ENCODE measurements around the gene LTBP2. TPM values are rescaled to one million over a fixed set of nuclear protein-coding genes. Genes with fewer than 3 reads are reported as not detected.

LTBP2 gene
- total and polyA plus RNA-seq, 2 of the 8 experiments (the other 6 are each of a cell fraction or from before 2014, with no cell fraction given) = 0.48 to 0.89 TPM

- Histone ChIP-seq H2BK120ac (replicated peaks; ENCODE audit: low read depth, low read length) (no peak overlapping the region), H3K79me1 (ENCODE audit: low read depth, low read length) (no peaks in the 10 kb centered on the region), H4K8ac (ENCODE audit: extremely low read depth, insufficient read depth, low read length) (no peak overlapping the region), H4K20me1 (replicated peaks in 1 of 2; ENCODE audit: control insufficient read depth in 1 of 2, insufficient read depth in 2 of 2, low read length in 2 of 2) (no peaks in the 10 kb centered on the region), H2AFZ (ENCODE audit: low read length) (no peak overlapping the region), H3K23me2 (ENCODE audit: low read depth, low read length) (no peaks in the 10 kb centered on the region), H3K36me3 (ENCODE audit: control insufficient read depth in 2 of 4, insufficient read depth in 4 of 4, low read length in 3 of 4) (no peaks in the 10 kb centered on the region), H3K9ac (replicated peaks in 1 of 4; ENCODE audit: extremely low read depth in 1 of 4, low read depth in 3 of 4, low read length in 3 of 4) (no peak overlapping the region), H3K27ac (ENCODE audit: low read depth, low read length) (no peak overlapping the region), H3K4me1 (replicated peaks in 1 of 4; ENCODE audit: control insufficient read depth in 3 of 4, insufficient read depth in 4 of 4, low read length in 3 of 4) (0 out of 7 replicates have a peak, but pooled peaks cover 0 to 2% (median 0%) of the 10 kb centered on the region in 4 experiments), H3K18ac (ENCODE audit: extremely low read depth, low read length) (no peak overlapping the region), H3K79me2 (ENCODE audit: control insufficient read depth in 1 of 2, insufficient read depth in 2 of 2, low read length in 2 of 2) (no peaks in the 10 kb centered on the region), H3K23ac (ENCODE audit: insufficient read length) (no peak overlapping the region), H3K4me2 (ENCODE audit: insufficient read depth in 1 of 2, low read depth in 2 of 2, low read length in 2 of 2) (no peak overlapping the region), H2BK15ac (ENCODE audit: low read length) (no peak overlapping the region), H3K4me3 (ENCODE audit: extremely low read depth in 1 of 4, insufficient read depth in 2 of 4, low read depth in 3 of 4, low read length in 4 of 4) (no peak overlapping the region), H3K9me3 (ENCODE audit: insufficient read depth in 2 of 2, low read depth in 1 of 2, low read length in 1 of 2) (no peaks in the 10 kb centered on the region), H3K56ac (replicated peaks; ENCODE audit: insufficient read length, low read depth, low read length) (no peak overlapping the region), H2BK12ac (ENCODE audit: low read depth, low read length) (no peak overlapping the region), H3K27me3 (replicated peaks in 1 of 4; ENCODE audit: control insufficient read depth in 3 of 4, extremely low read depth in 1 of 4, insufficient read depth in 3 of 4, low read length in 3 of 4) (no peaks in the 10 kb centered on the region), H2BK20ac (ENCODE audit: low read length) (no peak overlapping the region), H4K91ac (replicated peaks; ENCODE audit: insufficient read length, low read length) (no peak overlapping the region), H3K14ac (ENCODE audit: insufficient read length) (no peak overlapping the region), H2BK5ac (ENCODE audit: low read depth, low read length) (no peak overlapping the region; the same call in 1 of the 2 replicates), H3K4ac (replicated peaks; ENCODE audit: insufficient read length, low read depth, low read length) (no peak overlapping the region), H2AK5ac (ENCODE audit: low read depth, low read length) (no peak overlapping the region), H4K5ac (ENCODE audit: insufficient read length, low read depth, low read length) (no peak overlapping the region)
- FAIRE-seq (no peak), DNase-seq (ENCODE audit: low read depth in 1 of 2, low spot score in 2 of 2) (no peak)
- CTCF ChIA-PET (ENCODE audit: partially characterized antibody) = interaction anchor here (1.1 to 20.0 kb wide), 5 partner anchors 11 to 78 kb away, joined by 3 to 176 read pairs (median 10); partner anchors contain the start of gene LTBP2
- WGBS, 2 experiments (ENCODE audit: extremely low coverage in 1 of 2, insufficient coverage in 1 of 2, insufficient read length in 1 of 2, insufficient replicate concordance in 2 of 2, low coverage in 1 of 2, low lambda C conversion rate in 2 of 2, missing lambda C conversion rate in 1 of 2) = 92% methylated on average over 18 of the region's 18 CpGs; no CpG with 5 or more reads in 1 of the 2 experiments
- POLR2A ChIA-PET (ENCODE audit: partially characterized antibody) = no interaction called here
- TF ChIP-seq POLR2A (IDR thresholded peaks at IDR 0.05; ENCODE audit: control extremely low read depth in 1 of 2, low read depth in 2 of 2, low read length in 2 of 2) = no peak
Observed at GRCh38 chr14:74586681-74587362, 25.2 kb downstream of the LTBP2 start.

Measured in H1 (cell line).